WTC11 (cell line): ENCODE data around the gene STUM. TPM values are rescaled to one million over a fixed set of nuclear protein-coding genes. Genes with fewer than 3 reads are reported as not detected.

Source experiments
- ATAC-seq: fragments of 200-7000 bp; cut with Tn5 transposase; 2 replicates; pipeline ENCODE4 v1.10.0; 2021; ENCODE audit warnings: mild to moderate bottlenecking, moderate library complexity
- CTCF ChIA-PET: fragments of 300-600 bp; sonication (Branson Sonifier 250); formaldehyde crosslinking; loops from one replicate; lab custom pipeline; 2021; ENCODE audit warnings: antibody characterized with exemption; lab: Charles Lee
- POLR2A ChIA-PET: fragments of 350-600 bp; sonication (Branson Sonifier 250); formaldehyde crosslinking; loops from one replicate; lab custom pipeline; 2021; ENCODE audit warnings: antibody characterized with exemption; lab: Charles Lee
- DNase-seq: peaks from one replicate; pipeline ENCODE4 v3.0.0; 2021; ENCODE audit warnings: low spot score
- H3K27ac Mint-ChIP-seq: 2 replicates; pipeline ENCODE4 v1.8.0; 2021; ENCODE audit warnings: mixed read lengths
- H3K27me3 Mint-ChIP-seq: 2 replicates; pipeline ENCODE4 v1.8.0; 2021; ENCODE audit warnings: low read depth, mild to moderate bottlenecking, moderate library complexity, mixed read lengths
- H3K36me3 Mint-ChIP-seq: 2 replicates; pipeline ENCODE4 v1.8.0; 2021; ENCODE audit warnings: mixed read lengths
- H3K4me1 Mint-ChIP-seq: 2 replicates; pipeline ENCODE4 v1.8.0; 2022; ENCODE audit warnings: mixed read lengths
- H3K4me3 Mint-ChIP-seq: 2 replicates; pipeline ENCODE4 v1.8.0; 2021; ENCODE audit warnings: mild to moderate bottlenecking, moderate library complexity, mixed read lengths
- H3K9me3 Mint-ChIP-seq: 2 replicates; pipeline ENCODE4 v1.8.0; 2021; ENCODE audit warnings: mixed read lengths
- CREB1 ChIP-seq: sonication (generic); formaldehyde crosslinking; IDR thresholded peaks from 2 replicates; pipeline ENCODE4 v1.8.0; 2023; ENCODE audit warnings: mild to moderate bottlenecking, missing genetic modification reagents
- FOXJ3 ChIP-seq: sonication (generic); formaldehyde crosslinking; IDR thresholded peaks from 2 replicates; pipeline ENCODE4 v1.9.0; 2021; ENCODE audit warnings: missing genetic modification reagents, mild to moderate bottlenecking, borderline replicate concordance
- FOXK1 ChIP-seq: sonication (generic); formaldehyde crosslinking; IDR thresholded peaks from 2 replicates; pipeline ENCODE4 v1.8.0; 2022; ENCODE audit warnings: mild to moderate bottlenecking, moderate library complexity, missing genetic modification reagents
- GABPB1 ChIP-seq: sonication (generic); formaldehyde crosslinking; IDR thresholded peaks from 2 replicates; pipeline ENCODE4 v1.8.1; 2023; ENCODE audit warnings: mild to moderate bottlenecking, missing genetic modification reagents
- HMGA2 ChIP-seq: fragments of 250-450 bp; sonication (Bioruptor Pico); IDR thresholded peaks from 2 replicates; pipeline ENCODE4 v1.4.0; 2021; ENCODE audit warnings: mild to moderate bottlenecking, moderate library complexity
- IRF2 ChIP-seq: sonication (generic); formaldehyde crosslinking; IDR thresholded peaks from 2 replicates; pipeline ENCODE4 v1.8.0; 2022; ENCODE audit warnings: low read depth, missing genetic modification reagents, borderline replicate concordance
- MXD4 ChIP-seq: fragments of 250-450 bp; sonication (Bioruptor Pico); IDR thresholded peaks from 2 replicates; pipeline ENCODE4 v1.8.0; 2021; ENCODE audit warnings: mild to moderate bottlenecking, moderate library complexity, borderline replicate concordance
- NFE2L1 ChIP-seq: sonication (generic); formaldehyde crosslinking; IDR thresholded peaks from 2 replicates; pipeline ENCODE4 v1.8.1; 2023; ENCODE audit warnings: missing genetic modification reagents
- NFYB ChIP-seq: sonication (generic); formaldehyde crosslinking; conservative IDR thresholded peaks from 2 replicates; pipeline ENCODE4 v1.8.0; 2022; ENCODE audit warnings: low read depth, missing genetic modification reagents
- NR2C2 ChIP-seq: sonication (generic); formaldehyde crosslinking; IDR thresholded peaks from 2 replicates; pipeline ENCODE4 v1.8.0; 2022; ENCODE audit warnings: mild to moderate bottlenecking, missing genetic modification reagents
- OVOL2 ChIP-seq: fragments of 250-450 bp; sonication (Bioruptor Pico); IDR thresholded peaks from 2 replicates; pipeline ENCODE4 v1.9.0; 2021; ENCODE audit warnings: mild to moderate bottlenecking, borderline replicate concordance
- PRRX2 ChIP-seq: fragments of 250-450 bp; sonication (Bioruptor Pico); IDR thresholded peaks from 2 replicates; pipeline ENCODE4 v1.8.0; 2021; ENCODE audit warnings: mild to moderate bottlenecking
- SMAD4 ChIP-seq: sonication (generic); formaldehyde crosslinking; IDR thresholded peaks from 2 replicates; pipeline ENCODE4 v1.8.0; 2022; ENCODE audit warnings: mild to moderate bottlenecking, missing genetic modification reagents
- SOX15 ChIP-seq: fragments of 250-450 bp; sonication (Bioruptor Pico); IDR thresholded peaks from 2 replicates; pipeline ENCODE4 v1.9.0; 2021; ENCODE audit warnings: mild to moderate bottlenecking
- TP53 ChIP-seq: sonication (generic); formaldehyde crosslinking; IDR thresholded peaks from 2 replicates; pipeline ENCODE4 v1.8.1; 2023; ENCODE audit warnings: mild to moderate bottlenecking, missing genetic modification reagents
- ZNF232 ChIP-seq: sonication (generic); formaldehyde crosslinking; IDR thresholded peaks from 2 replicates; pipeline ENCODE4 v1.8.0; 2022; ENCODE audit warnings: mild to moderate bottlenecking, missing genetic modification reagents
- ZNF671 ChIP-seq: fragments of 250-450 bp; sonication (Bioruptor Pico); IDR thresholded peaks from 2 replicates; pipeline ENCODE4 v1.8.0; 2021; ENCODE audit warnings: mild to moderate bottlenecking
- total RNA-seq: library from RNA; stranded (reverse); gene quantifications from 3 replicates; pipeline ENCODE4 v1.2.3, GENCODE V29; 2021
- TF ChIP-seq, protein P1 (sequence below): sonication (generic); formaldehyde crosslinking; IDR thresholded peaks from 2 replicates; pipeline ENCODE4 v1.8.0; 2023; ENCODE audit warnings: missing genetic modification reagents
- TF ChIP-seq, protein P2 (sequence below): sonication (generic); formaldehyde crosslinking; IDR thresholded peaks from 2 replicates; pipeline ENCODE4 v1.8.0; 2023; ENCODE audit warnings: missing genetic modification reagents, mild to moderate bottlenecking, borderline replicate concordance
- TF ChIP-seq, protein P3 (sequence below): sonication (generic); formaldehyde crosslinking; IDR thresholded peaks from 2 replicates; pipeline ENCODE4 v1.8.0; 2022; ENCODE audit warnings: mild to moderate bottlenecking, missing genetic modification reagents
- TF ChIP-seq, protein P4 (sequence below): sonication (generic); formaldehyde crosslinking; IDR thresholded peaks from 2 replicates; pipeline ENCODE4 v1.8.1; 2023; ENCODE audit warnings: mild to moderate bottlenecking, missing genetic modification reagents, moderate library complexity
- TF ChIP-seq, protein P5 (sequence below): sonication (generic); formaldehyde crosslinking; IDR thresholded peaks from 2 replicates; pipeline ENCODE4 v1.8.0; 2023; ENCODE audit warnings: mild to moderate bottlenecking, missing genetic modification reagents
- TF ChIP-seq, protein P6 (sequence below): sonication (generic); formaldehyde crosslinking; IDR thresholded peaks from 2 replicates; pipeline ENCODE4 v1.8.1; 2023; ENCODE audit warnings: mild to moderate bottlenecking, moderate library complexity, missing genetic modification reagents

STUM gene
- total RNA-seq, 1 experiment from 2014 or later, result 2.5 TPM

DNA sequence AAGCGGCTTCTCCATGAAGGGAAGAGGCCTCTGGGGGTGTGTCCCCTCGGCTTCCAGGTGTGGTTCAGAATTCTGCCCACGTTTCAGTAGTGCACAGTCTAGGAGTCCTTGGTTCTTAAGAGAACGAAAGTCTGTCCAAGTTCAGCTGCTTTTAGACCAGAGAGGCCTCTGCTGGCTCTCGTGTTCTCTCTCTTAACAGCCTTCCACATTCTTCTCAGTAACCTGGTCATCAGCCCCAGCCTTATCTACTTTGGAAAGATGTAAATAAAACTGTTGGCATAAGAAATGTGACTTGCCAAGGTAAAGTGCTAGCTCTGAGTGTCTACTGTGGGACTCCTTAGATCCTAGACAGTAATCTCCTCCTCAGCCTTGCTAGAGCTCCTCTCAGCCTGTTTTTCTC is 15.3 kb upstream of the STUM start:
- no peak for ATAC-seq
- TF ChIP-seq SOX15 (CRISPR knock-in tag) (no peak), ZNF232 (CRISPR knock-in tag) (no peak), HMGA2 (CRISPR knock-in tag) (no peak), NR2C2 (CRISPR knock-in tag) (no peak), PRRX2 (CRISPR knock-in tag) (no peak), SMAD4 (CRISPR knock-in tag) (no peak), ZNF671 (CRISPR knock-in tag) (no peak)
- TF ChIP-seq, protein P1, sequence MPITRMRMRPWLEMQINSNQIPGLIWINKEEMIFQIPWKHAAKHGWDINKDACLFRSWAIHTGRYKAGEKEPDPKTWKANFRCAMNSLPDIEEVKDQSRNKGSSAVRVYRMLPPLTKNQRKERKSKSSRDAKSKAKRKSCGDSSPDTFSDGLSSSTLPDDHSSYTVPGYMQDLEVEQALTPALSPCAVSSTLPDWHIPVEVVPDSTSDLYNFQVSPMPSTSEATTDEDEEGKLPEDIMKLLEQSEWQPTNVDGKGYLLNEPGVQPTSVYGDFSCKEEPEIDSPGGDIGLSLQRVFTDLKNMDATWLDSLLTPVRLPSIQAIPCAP (CRISPR knock-in tag), result no peak
- Mint-ChIP-seq H3K9me3 (no peaks in the 10 kb centered on the region), H3K27ac (no peak overlapping the region), H3K36me3 (no peaks in the 10 kb centered on the region), H3K4me1 (peaks cover 19% of the 10 kb centered on the region), H3K4me3 (no peak overlapping the region), H3K27me3 (peaks cover 8% of the 10 kb centered on the region)
- DNase-seq, result no peak
- ChIA-PET POLR2A (no interaction called here), CTCF (interaction anchor here (1.0 to 1.9 kb wide), 7 partner anchors 13 to 125 kb away, joined by 3 to 9 read pairs (median 6); partner anchors contain the start of genes PARP1 and STUM)

DNA sequence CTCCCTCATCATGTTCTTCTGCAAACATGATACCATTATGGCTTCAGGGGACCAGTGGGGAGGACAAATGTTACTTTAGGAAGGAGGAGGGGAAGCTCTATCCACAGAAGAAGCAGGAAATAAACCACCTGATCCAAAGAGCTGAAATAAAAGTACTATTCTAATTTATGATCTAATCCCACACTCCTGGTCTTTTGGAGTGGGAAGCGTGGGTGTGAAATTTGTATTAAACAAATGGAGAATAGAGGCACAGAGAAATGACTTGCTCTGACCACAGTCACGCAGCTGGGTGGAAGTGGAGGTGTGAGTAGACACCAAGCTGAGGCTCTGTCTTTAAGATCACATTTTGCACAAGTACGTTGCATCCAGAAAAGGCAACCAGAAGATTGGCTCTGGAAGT is 14.5 kb upstream of the STUM start:
- Mint-ChIP-seq H3K4me3 (no peak overlapping the region), H3K27me3 (peaks cover 8% of the 10 kb centered on the region), H3K4me1 (peaks cover 19% of the 10 kb centered on the region), H3K27ac (no peak overlapping the region), H3K36me3 (no peaks in the 10 kb centered on the region), H3K9me3 (no peaks in the 10 kb centered on the region)
- ATAC-seq (no peak), DNase-seq (no peak)
- TF ChIP-seq IRF2 (CRISPR knock-in tag) (no peak), NFYB (CRISPR knock-in tag) (no peak), CREB1 (CRISPR knock-in tag) (no peak), FOXJ3 (CRISPR knock-in tag) (no peak)
- TF ChIP-seq, protein P2, sequence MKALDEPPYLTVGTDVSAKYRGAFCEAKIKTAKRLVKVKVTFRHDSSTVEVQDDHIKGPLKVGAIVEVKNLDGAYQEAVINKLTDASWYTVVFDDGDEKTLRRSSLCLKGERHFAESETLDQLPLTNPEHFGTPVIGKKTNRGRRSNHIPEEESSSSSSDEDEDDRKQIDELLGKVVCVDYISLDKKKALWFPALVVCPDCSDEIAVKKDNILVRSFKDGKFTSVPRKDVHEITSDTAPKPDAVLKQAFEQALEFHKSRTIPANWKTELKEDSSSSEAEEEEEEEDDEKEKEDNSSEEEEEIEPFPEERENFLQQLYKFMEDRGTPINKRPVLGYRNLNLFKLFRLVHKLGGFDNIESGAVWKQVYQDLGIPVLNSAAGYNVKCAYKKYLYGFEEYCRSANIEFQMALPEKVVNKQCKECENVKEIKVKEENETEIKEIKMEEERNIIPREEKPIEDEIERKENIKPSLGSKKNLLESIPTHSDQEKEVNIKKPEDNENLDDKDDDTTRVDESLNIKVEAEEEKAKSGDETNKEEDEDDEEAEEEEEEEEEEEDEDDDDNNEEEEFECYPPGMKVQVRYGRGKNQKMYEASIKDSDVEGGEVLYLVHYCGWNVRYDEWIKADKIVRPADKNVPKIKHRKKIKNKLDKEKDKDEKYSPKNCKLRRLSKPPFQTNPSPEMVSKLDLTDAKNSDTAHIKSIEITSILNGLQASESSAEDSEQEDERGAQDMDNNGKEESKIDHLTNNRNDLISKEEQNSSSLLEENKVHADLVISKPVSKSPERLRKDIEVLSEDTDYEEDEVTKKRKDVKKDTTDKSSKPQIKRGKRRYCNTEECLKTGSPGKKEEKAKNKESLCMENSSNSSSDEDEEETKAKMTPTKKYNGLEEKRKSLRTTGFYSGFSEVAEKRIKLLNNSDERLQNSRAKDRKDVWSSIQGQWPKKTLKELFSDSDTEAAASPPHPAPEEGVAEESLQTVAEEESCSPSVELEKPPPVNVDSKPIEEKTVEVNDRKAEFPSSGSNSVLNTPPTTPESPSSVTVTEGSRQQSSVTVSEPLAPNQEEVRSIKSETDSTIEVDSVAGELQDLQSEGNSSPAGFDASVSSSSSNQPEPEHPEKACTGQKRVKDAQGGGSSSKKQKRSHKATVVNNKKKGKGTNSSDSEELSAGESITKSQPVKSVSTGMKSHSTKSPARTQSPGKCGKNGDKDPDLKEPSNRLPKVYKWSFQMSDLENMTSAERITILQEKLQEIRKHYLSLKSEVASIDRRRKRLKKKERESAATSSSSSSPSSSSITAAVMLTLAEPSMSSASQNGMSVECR (CRISPR knock-in tag), result no peak
- TF ChIP-seq, protein P3, sequence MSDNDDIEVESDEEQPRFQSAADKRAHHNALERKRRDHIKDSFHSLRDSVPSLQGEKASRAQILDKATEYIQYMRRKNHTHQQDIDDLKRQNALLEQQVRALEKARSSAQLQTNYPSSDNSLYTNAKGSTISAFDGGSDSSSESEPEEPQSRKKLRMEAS (CRISPR knock-in tag), result no peak
- CTCF ChIA-PET, result interaction anchor here (1.2 to 1.9 kb wide), 4 partner anchors 14 to 126 kb away, joined by 3 to 9 read pairs (median 6); partner anchors contain the start of genes PARP1 and STUM
- POLR2A ChIA-PET, result no interaction called here

DNA sequence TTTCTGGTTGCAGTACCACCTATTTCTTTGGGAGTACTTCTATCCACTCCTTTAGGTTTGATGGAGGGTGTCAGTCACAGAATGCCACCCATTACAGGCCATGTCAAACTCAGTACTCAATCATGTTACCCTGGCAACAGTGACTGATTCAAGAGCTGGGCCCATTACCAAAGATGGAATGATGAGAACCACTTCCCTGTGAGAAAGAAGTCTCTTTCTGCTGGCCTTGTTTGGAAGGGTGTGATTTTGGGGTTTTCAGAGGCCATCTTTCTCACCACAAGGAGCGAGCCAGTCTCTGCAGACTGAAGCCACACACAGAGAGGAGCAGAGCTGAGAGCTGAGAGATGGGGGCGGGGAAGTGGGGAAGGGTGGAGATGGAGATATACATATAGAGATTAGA is 13.9 kb upstream of the STUM start:
- ATAC-seq (no peak), DNase-seq (no peak)
- no peaks in the 10 kb centered on the region for H3K9me3 Mint-ChIP-seq
- ChIA-PET CTCF (interaction anchor here (1.2 to 1.9 kb wide), 2 partner anchors 15 to 127 kb away, joined by 3 to 6 read pairs; partner anchors contain the start of gene PARP1), POLR2A (no interaction called here)
- H3K4me1 Mint-ChIP-seq, result peaks cover 19% of the 10 kb centered on the region
- no peaks in the 10 kb centered on the region for H3K36me3 Mint-ChIP-seq
- H3K27me3 Mint-ChIP-seq, result peaks cover 8% of the 10 kb centered on the region
- H3K4me3 Mint-ChIP-seq, result no peak overlapping the region
- H3K27ac Mint-ChIP-seq, result no peak overlapping the region
- TF ChIP-seq FOXK1 (CRISPR knock-in tag) (no peak), TP53 (CRISPR knock-in tag) (no peak), MXD4 (CRISPR knock-in tag) (no peak), NFE2L1 (CRISPR knock-in tag) (no peak), ZNF671 (CRISPR knock-in tag) (no peak), OVOL2 (no peak), GABPB1 (CRISPR knock-in tag) (no peak), ZNF232 (CRISPR knock-in tag) (no peak), SOX15 (CRISPR knock-in tag) (no peak), PRRX2 (CRISPR knock-in tag) (no peak)
- TF ChIP-seq, protein P4, sequence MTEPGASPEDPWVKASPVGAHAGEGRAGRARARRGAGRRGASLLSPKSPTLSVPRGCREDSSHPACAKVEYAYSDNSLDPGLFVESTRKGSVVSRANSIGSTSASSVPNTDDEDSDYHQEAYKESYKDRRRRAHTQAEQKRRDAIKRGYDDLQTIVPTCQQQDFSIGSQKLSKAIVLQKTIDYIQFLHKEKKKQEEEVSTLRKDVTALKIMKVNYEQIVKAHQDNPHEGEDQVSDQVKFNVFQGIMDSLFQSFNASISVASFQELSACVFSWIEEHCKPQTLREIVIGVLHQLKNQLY (CRISPR knock-in tag), result no peak
- TF ChIP-seq, protein P5, sequence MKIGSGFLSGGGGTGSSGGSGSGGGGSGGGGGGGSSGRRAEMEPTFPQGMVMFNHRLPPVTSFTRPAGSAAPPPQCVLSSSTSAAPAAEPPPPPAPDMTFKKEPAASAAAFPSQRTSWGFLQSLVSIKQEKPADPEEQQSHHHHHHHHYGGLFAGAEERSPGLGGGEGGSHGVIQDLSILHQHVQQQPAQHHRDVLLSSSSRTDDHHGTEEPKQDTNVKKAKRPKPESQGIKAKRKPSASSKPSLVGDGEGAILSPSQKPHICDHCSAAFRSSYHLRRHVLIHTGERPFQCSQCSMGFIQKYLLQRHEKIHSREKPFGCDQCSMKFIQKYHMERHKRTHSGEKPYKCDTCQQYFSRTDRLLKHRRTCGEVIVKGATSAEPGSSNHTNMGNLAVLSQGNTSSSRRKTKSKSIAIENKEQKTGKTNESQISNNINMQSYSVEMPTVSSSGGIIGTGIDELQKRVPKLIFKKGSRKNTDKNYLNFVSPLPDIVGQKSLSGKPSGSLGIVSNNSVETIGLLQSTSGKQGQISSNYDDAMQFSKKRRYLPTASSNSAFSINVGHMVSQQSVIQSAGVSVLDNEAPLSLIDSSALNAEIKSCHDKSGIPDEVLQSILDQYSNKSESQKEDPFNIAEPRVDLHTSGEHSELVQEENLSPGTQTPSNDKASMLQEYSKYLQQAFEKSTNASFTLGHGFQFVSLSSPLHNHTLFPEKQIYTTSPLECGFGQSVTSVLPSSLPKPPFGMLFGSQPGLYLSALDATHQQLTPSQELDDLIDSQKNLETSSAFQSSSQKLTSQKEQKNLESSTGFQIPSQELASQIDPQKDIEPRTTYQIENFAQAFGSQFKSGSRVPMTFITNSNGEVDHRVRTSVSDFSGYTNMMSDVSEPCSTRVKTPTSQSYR (CRISPR knock-in tag), result no peak
- TF ChIP-seq, protein P6, sequence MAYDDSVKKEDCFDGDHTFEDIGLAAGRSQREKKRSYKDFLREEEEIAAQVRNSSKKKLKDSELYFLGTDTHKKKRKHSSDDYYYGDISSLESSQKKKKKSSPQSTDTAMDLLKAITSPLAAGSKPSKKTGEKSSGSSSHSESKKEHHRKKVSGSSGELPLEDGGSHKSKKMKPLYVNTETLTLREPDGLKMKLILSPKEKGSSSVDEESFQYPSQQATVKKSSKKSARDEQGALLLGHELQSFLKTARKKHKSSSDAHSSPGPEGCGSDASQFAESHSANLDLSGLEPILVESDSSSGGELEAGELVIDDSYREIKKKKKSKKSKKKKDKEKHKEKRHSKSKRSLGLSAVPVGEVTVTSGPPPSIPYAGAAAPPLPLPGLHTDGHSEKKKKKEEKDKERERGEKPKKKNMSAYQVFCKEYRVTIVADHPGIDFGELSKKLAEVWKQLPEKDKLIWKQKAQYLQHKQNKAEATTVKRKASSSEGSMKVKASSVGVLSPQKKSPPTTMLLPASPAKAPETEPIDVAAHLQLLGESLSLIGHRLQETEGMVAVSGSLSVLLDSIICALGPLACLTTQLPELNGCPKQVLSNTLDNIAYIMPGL (CRISPR knock-in tag), result no peak
